Endothelial cell of umbilical vein (primary cell): ENCODE results near the gene CCNY.

Experiments
- CTCF ChIP-seq, 2 donors: IDR thresholded peaks; 1 replicate in 1 of 2; 2 replicates in 1 of 2; pipeline ENCODE4 v1.5.1; 2011; ENCODE audit warnings: low read length in 2 of 2, mild to moderate bottlenecking in 2 of 2, moderate library complexity in 2 of 2, control low read depth in 1 of 2, inconsistent platforms in 1 of 2, low read depth in 1 of 2; ENCODE audit not compliant: insufficient read depth in 1 of 2; ENCODE audit errors: extremely low read depth in 1 of 2
- EZH2 ChIP-seq: IDR thresholded peaks from 2 replicates; pipeline ENCODE4 v1.6.1; 2012; ENCODE audit warnings: borderline replicate concordance, low read depth, mild to moderate bottlenecking, moderate library complexity, low read length, inconsistent platforms; ENCODE audit not compliant: severe bottlenecking
- FOS ChIP-seq: IDR thresholded peaks from 2 replicates; pipeline ENCODE4 v1.6.1; 2011; ENCODE audit warnings: mild to moderate bottlenecking, low read length, moderate library complexity, borderline replicate concordance; ENCODE audit not compliant: insufficient read depth
- GATA2 ChIP-seq: IDR thresholded peaks from 2 replicates; pipeline ENCODE4 v1.7.0; 2011; ENCODE audit warnings: low read depth, mild to moderate bottlenecking, moderate library complexity, mixed read lengths, low read length; ENCODE audit not compliant: insufficient read length, insufficient read depth
- JUN ChIP-seq: IDR thresholded peaks from 2 replicates; pipeline ENCODE4 v1.6.1; 2011; ENCODE audit warnings: borderline replicate concordance, low read depth; ENCODE audit not compliant: insufficient read length, insufficient read depth
- MAX ChIP-seq: IDR thresholded peaks from 2 replicates; pipeline ENCODE4 v1.6.1; 2011; ENCODE audit not compliant: insufficient read depth, insufficient read length
- MYC ChIP-seq: IDR thresholded peaks from one replicate; pipeline ENCODE4 v1.6.1; 2011; ENCODE audit warnings: mild to moderate bottlenecking, low read depth, low read length
- POLR2A ChIP-seq: IDR thresholded peaks from 2 replicates; pipeline ENCODE4 v1.6.1; 2012; ENCODE audit warnings: low read depth, mild to moderate bottlenecking, control low read depth, low read length
- POLR2AphosphoS5 ChIP-seq: IDR thresholded peaks from 2 replicates; pipeline ENCODE4 v1.6.1; 2012; ENCODE audit warnings: low read depth, mild to moderate bottlenecking, control low read depth, low read length, moderate library complexity; ENCODE audit not compliant: insufficient read depth

GRCh38 chr10:35365994-35366393 lies 29.7 kb downstream of the CCNY start:
- no peak for TF ChIP-seq CTCF (IDR thresholded peaks at IDR 0.05; ENCODE audit: extremely low read depth in 1 of 2, insufficient read depth in 1 of 2, low read depth in 1 of 2, low read length in 2 of 2)
- no peak for TF ChIP-seq POLR2A
- TF ChIP-seq POLR2AphosphoS5: no peak
- TF ChIP-seq EZH2: no peak
- no peak for TF ChIP-seq MAX
- no peak for TF ChIP-seq FOS
- TF ChIP-seq GATA2: no peak
- no peak for TF ChIP-seq MYC
- no peak for TF ChIP-seq JUN
